GM19395 (cell line): ENCODE results near the gene EPX.
"Not testable (repeated sequence)": the region's sequence is repeated elsewhere in the genome, so short reads cannot be mapped to it uniquely, and the experiment has no call there.

Experiments
- ATAC-seq: cut with Tn5 transposase; IDR thresholded peaks from one replicate; pipeline ENCODE4 v1.9.1; 2021; ENCODE audit warnings: mild to moderate bottlenecking, moderate library complexity; ENCODE audit not compliant: unreplicated experiment

Gene EPX

GRCh38 chr17:58192612-58193011 lies at the start of gene EPX:
Gene EPX, plus strand, starts transcription at chr17:58192726. Its CDS starts 121 bp downstream, at chr17:58192847.
- ATAC-seq, result no peak

- not testable (repeated sequence) for ATAC-seq
Measured at GRCh38 chr17:58143335-58143734, 49.2 kb upstream of the EPX start.

GRCh38 chr17:58144801-58145200 lies 47.7 kb upstream of the EPX start:
- ATAC-seq, result no peak

- no peak for ATAC-seq
Measured at GRCh38 chr17:58147930-58148434, 44.5 kb upstream of the EPX start, which contains the start of gene OR4D1. Gene OR4D1, plus strand, starts transcription at chr17:58148384. Its CDS starts 6,770 bp downstream, at chr17:58155154.

- no peak for ATAC-seq
Measured at GRCh38 chr17:58148609-58149008, 43.9 kb upstream of the EPX start.

- ATAC-seq, result no peak
Measured at GRCh38 chr17:58150394-58150793, 42.1 kb upstream of the EPX start.

GRCh38 chr17:58153046-58153445 lies 39.5 kb upstream of the EPX start:
- no peak for ATAC-seq

- no peak for ATAC-seq
Measured at GRCh38 chr17:58153671-58154070, 38.9 kb upstream of the EPX start.

- ATAC-seq, result no peak
Measured at GRCh38 chr17:58156839-58157803, 35.4 kb upstream of the EPX start.

- no peak for ATAC-seq
Measured at GRCh38 chr17:58158181-58158580, 34.3 kb upstream of the EPX start.

GRCh38 chr17:58161566-58161965 lies 31.0 kb upstream of the EPX start:
- ATAC-seq, result no peak

GRCh38 chr17:58165981-58166380 lies 26.5 kb upstream of the EPX start:
- ATAC-seq, result no peak

GRCh38 chr17:58166682-58167081 lies 25.8 kb upstream of the EPX start, which contains the start of gene OR4D2:
Gene OR4D2, plus strand, starts transcription at chr17:58166982. Its CDS starts 2,674 bp downstream, at chr17:58169656.
- ATAC-seq, result no peak

- ATAC-seq, result no peak
Measured at GRCh38 chr17:58170622-58171021, 21.9 kb upstream of the EPX start.

GRCh38 chr17:58172369-58173071 lies 20.0 kb upstream of the EPX start:
- no peak for ATAC-seq

- no peak for ATAC-seq
Measured at GRCh38 chr17:58174871-58175270, 17.7 kb upstream of the EPX start.

- ATAC-seq, result no peak
Measured at GRCh38 chr17:58176200-58176599, 16.3 kb upstream of the EPX start.

GRCh38 chr17:58181796-58182195 lies 10.7 kb upstream of the EPX start:
- ATAC-seq, result no peak

GRCh38 chr17:58183514-58183913 lies 9.0 kb upstream of the EPX start:
- no peak for ATAC-seq

- no peak for ATAC-seq
Measured at GRCh38 chr17:58184308-58184985, 8.1 kb upstream of the EPX start.
